T-cell (primary cell): ENCODE measurements around the gene HAS3. TPM values are rescaled to one million over a fixed set of nuclear protein-coding genes. Genes with fewer than 3 reads are reported as not detected.

Experiments
- ATAC-seq, 4 experiments: fragments of 200-7000 bp in 3 of 4; fragments of 150-1000 bp in 1 of 4; cut with Tn5 transposase; replicated peaks in 1 of 4; 1 replicate in 3 of 4; 2 replicates in 1 of 4; pipeline ENCODE4 v1.10.0; 2021; ENCODE audit warnings: moderate library complexity in 3 of 4, mild to moderate bottlenecking in 2 of 4, moderate number of reproducible peaks in 1 of 4
- CTCF ChIA-PET, 2 donors: fragments of 300-600 bp; sonication (Branson Sonifier 250); formaldehyde crosslinking; loops; one replicate each; lab custom pipeline; 2022; ENCODE audit warnings: antibody characterized with exemption in 2 of 2; lab: Charles Lee
- POLR2A ChIA-PET, 2 donors: fragments of 300-600 bp; sonication (Branson Sonifier 250); formaldehyde crosslinking; loops; one replicate each; lab custom pipeline; 2022; ENCODE audit warnings: antibody characterized with exemption in 2 of 2; lab: Charles Lee
- DNase-seq, 35 experiments: peaks; one replicate each; pipeline versions ENCODE4 v3.0.0 to v3.0.0-alpha.2; 2013 to 2023
- H3K27ac ChIP-seq: one replicate; pipeline ENCODE4 v1.5.1; 2013; ENCODE audit warnings: low read length
- H3K27me3 ChIP-seq, 2 experiments: replicated peaks in 1 of 2; 1 replicate in 1 of 2; 2 replicates in 1 of 2; pipeline versions ENCODE4 v1.6.1 to v1.7.0; 2013; ENCODE audit warnings: low read length in 1 of 2, mixed read lengths in 1 of 2; ENCODE audit not compliant: control insufficient read depth in 2 of 2, insufficient read depth in 2 of 2; ENCODE audit errors: extremely low read depth in 1 of 2
- H3K36me3 ChIP-seq, 2 donors: 1 replicate in 1 of 2; 2 replicates in 1 of 2; pipeline versions ENCODE4 v1.6.1 to v1.7.0; 2013; ENCODE audit warnings: low read length in 1 of 2; ENCODE audit not compliant: control insufficient read depth in 2 of 2, insufficient read depth in 1 of 2; ENCODE audit errors: extremely low read depth in 1 of 2
- H3K4me1 ChIP-seq, 2 experiments: 1 replicate in 1 of 2; 2 replicates in 1 of 2; pipeline versions ENCODE4 v1.6.1 to v1.7.0; 2013; ENCODE audit warnings: low read length in 2 of 2, mixed read lengths in 1 of 2; ENCODE audit not compliant: insufficient read depth in 2 of 2, control insufficient read depth in 1 of 2; ENCODE audit errors: extremely low read depth in 1 of 2
- H3K4me3 ChIP-seq, 2 donors: 1 replicate in 1 of 2; 2 replicates in 1 of 2; pipeline versions ENCODE4 v1.5.1 to v1.7.0; 2013; ENCODE audit warnings: mild to moderate bottlenecking in 2 of 2, low read length in 1 of 2, moderate library complexity in 1 of 2; ENCODE audit not compliant: control insufficient read depth in 1 of 2; ENCODE audit errors: extremely low read depth in 1 of 2
- H3K9me3 ChIP-seq: 2 replicates; pipeline ENCODE4 v1.7.0; 2013
- H3K27ac Mint-ChIP-seq, 2 donors: one replicate each; pipeline ENCODE4 v1.8.0; 2020 to 2021; ENCODE audit warnings: mild to moderate bottlenecking in 2 of 2, mixed read lengths in 2 of 2
- H3K27me3 Mint-ChIP-seq, 2 donors: one replicate each; pipeline ENCODE4 v1.8.0; 2021 to 2022; ENCODE audit warnings: mixed read lengths in 2 of 2
- H3K36me3 Mint-ChIP-seq: one replicate; pipeline ENCODE4 v1.8.0; 2021; ENCODE audit warnings: mixed read lengths
- H3K4me1 Mint-ChIP-seq, 3 donors: one replicate each; pipeline ENCODE4 v1.8.0; 2020 to 2022; ENCODE audit warnings: mixed read lengths in 3 of 3, mild to moderate bottlenecking in 1 of 3
- H3K4me3 Mint-ChIP-seq, 3 donors: one replicate each; pipeline ENCODE4 v1.8.0; 2020 to 2022; ENCODE audit warnings: mild to moderate bottlenecking in 3 of 3, mixed read lengths in 3 of 3, moderate library complexity in 3 of 3
- H3K9me3 Mint-ChIP-seq, 3 donors: one replicate each; pipeline ENCODE4 v1.8.0; 2020 to 2022; ENCODE audit warnings: mixed read lengths in 3 of 3
- WGBS: methylation state at CpG from one replicate; pipeline ENCODE4 v1.1.5; 2013; ENCODE audit warnings: missing lambda C conversion rate; ENCODE audit not compliant: insufficient coverage; 5-methylcytosine and 5-hydroxymethylcytosine counted together
- total RNA-seq, 35 experiments: library from RNA in 6 of 35; stranded (reverse) in 6 of 35; fragments of 120-200 nt in 1 of 35; gene quantifications; one replicate each; pipeline versions ENCODE4 v1.2.1 to v1.2.4 and lab custom pipeline; 2013 to 2026

Gene HAS3
- total RNA-seq, 5 donors from 2014 or later (not counting 1 experiment from before 2014, with no cell fraction given), result 2.0 to 4.7 (median 3.4) TPM

DNA sequence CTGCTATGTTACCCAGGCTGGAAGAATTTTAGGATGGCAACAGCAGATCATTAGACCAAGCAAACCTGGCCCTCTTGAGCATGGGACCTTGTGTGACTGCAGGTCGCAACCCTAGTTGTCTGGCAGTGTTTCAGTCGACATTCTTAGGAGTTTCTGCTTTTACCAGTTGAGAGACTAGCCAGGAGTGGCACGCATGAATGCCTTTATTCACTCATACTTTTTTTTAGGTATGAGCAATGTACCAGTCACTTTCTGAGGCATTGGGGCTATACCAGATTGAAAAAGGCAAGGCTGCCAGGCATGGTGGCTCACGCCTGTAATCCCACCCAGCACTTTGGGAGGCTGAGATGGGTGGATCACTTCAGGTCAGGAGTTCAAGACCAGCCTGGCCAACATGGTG lies 28.2 kb upstream of the HAS3 start:
- no peaks in the 10 kb centered on the region for H3K9me3 ChIP-seq
- no peaks in the 10 kb centered on the region for H3K4me1 Mint-ChIP-seq

DNA sequence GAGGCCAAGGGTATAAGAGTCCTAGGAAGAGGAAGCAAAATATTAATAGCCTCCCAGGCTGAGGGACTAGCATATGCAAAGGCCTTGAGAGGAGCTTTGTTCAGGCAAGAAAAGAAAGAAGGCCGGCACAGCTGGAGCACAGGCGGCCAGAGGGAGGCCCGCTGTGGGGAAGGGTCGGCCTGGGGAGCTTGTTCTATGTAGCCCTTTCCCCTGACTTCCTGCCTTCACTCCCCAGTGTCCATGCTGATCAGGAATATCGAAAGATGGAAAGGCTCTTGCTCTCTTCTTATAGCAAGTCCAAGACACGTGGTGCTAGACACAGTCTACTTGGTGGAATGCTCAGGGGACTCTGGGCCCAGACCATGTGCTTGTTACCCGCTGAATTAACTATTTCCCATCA lies 27.4 kb upstream of the HAS3 start:
- WGBS, result 96% methylated on average over 3 of the region's 7 CpGs
- Mint-ChIP-seq H3K27me3 (no peaks in the 10 kb centered on the region), H3K4me1 (no peaks in the 10 kb centered on the region)

More for the DNA sequence above, 28.2 kb upstream of the HAS3 start:
- Histone ChIP-seq H3K4me1 (no peaks in the 10 kb centered on the region), H3K27me3 (no peaks in the 10 kb centered on the region), H3K4me3 (no peak overlapping the region), H3K27ac (no peak overlapping the region), H3K36me3 (peaks cover 3 to 8% of the 10 kb centered on the region in 2 donors)
- no peak for DNase-seq
- Mint-ChIP-seq H3K4me3 (no peak overlapping the region), H3K36me3 (peaks cover 3% of the 10 kb centered on the region), H3K9me3 (no peaks in the 10 kb centered on the region), H3K27me3 (no peaks in the 10 kb centered on the region), H3K27ac (no peak overlapping the region)
- CTCF ChIA-PET, result no interaction called here
- ATAC-seq, result no peak
- POLR2A ChIA-PET, result no interaction called here
- WGBS, result 100% methylated on average over 1 of the region's 4 CpGs

DNA sequence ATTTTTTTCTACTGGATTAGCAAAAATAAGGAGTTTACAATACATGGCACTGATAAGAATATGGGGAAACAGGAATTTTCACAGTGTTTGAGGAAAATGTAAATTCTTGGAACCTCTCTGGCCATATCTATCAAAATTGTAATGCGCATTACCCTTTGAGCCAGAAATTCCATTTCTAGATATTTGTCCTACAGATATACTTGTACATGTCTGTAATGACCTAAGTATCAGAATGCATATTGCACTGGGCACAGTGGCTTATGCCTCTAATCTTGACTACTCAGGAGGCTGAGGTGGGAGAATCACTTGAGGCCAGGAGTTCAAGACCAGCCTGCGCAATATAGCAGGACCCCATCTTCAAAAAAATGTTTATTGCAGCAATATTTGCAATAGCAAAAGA lies 25.8 kb upstream of the HAS3 start:
- no peak overlapping the region for H3K27ac Mint-ChIP-seq
- DNase-seq (no peak), ATAC-seq (no peak)
- H3K4me3 Mint-ChIP-seq, result no peak overlapping the region
- no CpG with 5 or more reads among the region's 2 CpGs for WGBS
- Histone ChIP-seq H3K27me3 (no peaks in the 10 kb centered on the region), H3K9me3 (no peaks in the 10 kb centered on the region), H3K36me3 (peaks cover 14 to 18% of the 10 kb centered on the region in 2 donors), H3K4me1 (no peaks in the 10 kb centered on the region), H3K27ac (no peak overlapping the region), H3K4me3 (no peak overlapping the region)
- POLR2A ChIA-PET, result no interaction called here
- CTCF ChIA-PET, result no interaction called here
- H3K4me1 Mint-ChIP-seq, result no peaks in the 10 kb centered on the region
- H3K36me3 Mint-ChIP-seq, result peaks cover 20% of the 10 kb centered on the region
- no peaks in the 10 kb centered on the region for H3K9me3 Mint-ChIP-seq
- H3K27me3 Mint-ChIP-seq, result no peaks in the 10 kb centered on the region

More for the DNA sequence above, 27.4 kb upstream of the HAS3 start:
- Histone ChIP-seq H3K27ac (no peak overlapping the region), H3K4me3 (no peak overlapping the region), H3K9me3 (no peaks in the 10 kb centered on the region), H3K27me3 (no peaks in the 10 kb centered on the region), H3K4me1 (no peaks in the 10 kb centered on the region), H3K36me3 (peaks cover 5 to 9% of the 10 kb centered on the region in 2 donors)
- POLR2A ChIA-PET, result no interaction called here
- CTCF ChIA-PET, result no interaction called here
- H3K27ac Mint-ChIP-seq, result no peak overlapping the region
- DNase-seq, result no peak
- no peak overlapping the region for H3K4me3 Mint-ChIP-seq
- no peak for ATAC-seq
- peaks cover 6% of the 10 kb centered on the region for H3K36me3 Mint-ChIP-seq
- H3K9me3 Mint-ChIP-seq, result no peaks in the 10 kb centered on the region

DNA sequence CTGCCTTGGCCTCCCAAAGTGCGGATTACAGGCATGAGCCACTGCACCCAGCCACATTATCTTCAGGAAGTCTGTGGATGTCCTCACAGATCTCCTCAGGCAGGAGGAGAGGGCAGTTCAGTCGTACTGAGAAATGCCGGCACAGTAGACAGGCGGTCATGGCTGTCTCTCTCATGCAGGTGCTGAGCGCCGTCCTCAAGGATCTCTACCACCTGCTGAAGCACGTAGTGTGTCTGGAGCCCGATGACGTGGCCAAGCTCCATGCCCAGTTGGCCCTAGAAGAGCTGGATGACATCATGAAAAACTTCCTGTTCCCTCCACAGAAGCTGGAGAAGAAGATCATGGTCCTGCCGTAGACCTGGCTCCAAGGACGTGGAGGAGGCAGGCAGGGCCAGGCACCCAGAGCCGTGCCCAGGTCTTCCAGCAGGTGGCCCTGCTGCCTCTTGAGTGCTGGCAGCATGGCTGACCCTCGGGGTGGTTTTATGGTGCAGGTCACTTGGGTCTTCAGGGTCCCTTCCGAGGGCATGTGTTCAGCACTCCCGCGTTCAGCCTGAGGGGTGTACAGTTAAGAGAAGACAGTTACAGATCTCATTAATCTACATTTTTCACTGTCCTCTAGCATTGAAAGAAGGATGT lies 22.0 kb upstream of the HAS3 start:
- CTCF ChIA-PET, result no interaction called here
- Histone ChIP-seq H3K27ac (no peak overlapping the region), H3K9me3 (no peaks in the 10 kb centered on the region), H3K4me1 (no peaks in the 10 kb centered on the region), H3K36me3 (peaks cover 10 to 23% of the 10 kb centered on the region in 2 donors), H3K4me3 (no peak overlapping the region), H3K27me3 (no peaks in the 10 kb centered on the region)
- Mint-ChIP-seq H3K27ac (no peak overlapping the region), H3K36me3 (peaks cover 23% of the 10 kb centered on the region), H3K4me1 (peaks cover 0 to 5% (median 4%) of the 10 kb centered on the region in 3 donors), H3K4me3 (no peak overlapping the region), H3K27me3 (no peaks in the 10 kb centered on the region), H3K9me3 (no peaks in the 10 kb centered on the region)
- DNase-seq (no peak), ATAC-seq (no peak)
- POLR2A ChIA-PET, result no interaction called here
- 94% methylated on average over 12 of the region's 16 CpGs for WGBS

DNA sequence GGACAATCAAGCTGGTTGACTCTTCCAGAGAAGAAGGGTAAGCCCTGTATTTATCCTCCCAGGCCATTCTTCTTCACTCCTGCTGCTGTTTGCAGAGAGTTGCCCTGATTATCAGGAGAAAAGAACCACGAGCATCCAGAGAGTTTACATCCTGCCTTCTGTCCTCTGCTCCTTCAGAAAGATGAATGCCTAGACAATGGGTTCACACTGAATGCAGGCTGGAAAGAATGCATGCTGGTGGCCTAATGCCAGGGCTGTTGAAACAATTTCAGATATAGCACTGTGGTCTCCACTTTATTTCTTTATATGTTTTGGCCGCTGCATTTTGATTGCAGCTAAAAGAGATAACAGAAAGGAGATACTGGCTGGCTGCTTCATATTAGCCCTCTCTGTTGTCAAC lies 21.2 kb upstream of the HAS3 start:
- peaks cover 23% of the 10 kb centered on the region for H3K36me3 Mint-ChIP-seq
- H3K27ac ChIP-seq, result no peak overlapping the region
- no peaks in the 10 kb centered on the region for H3K9me3 Mint-ChIP-seq
- no peak overlapping the region for H3K4me3 ChIP-seq
- H3K4me1 ChIP-seq, result peaks cover 0 to 4% of the 10 kb centered on the region in 2 experiments
- no peaks in the 10 kb centered on the region for H3K9me3 ChIP-seq
- no peaks in the 10 kb centered on the region for H3K27me3 ChIP-seq
- ChIA-PET POLR2A (no interaction called here), CTCF (no interaction called here)
- H3K36me3 ChIP-seq, result peaks cover 5 to 23% of the 10 kb centered on the region in 2 donors
- H3K27ac Mint-ChIP-seq, result no peak overlapping the region
- no peaks in the 10 kb centered on the region for H3K27me3 Mint-ChIP-seq
- H3K4me1 Mint-ChIP-seq, result peaks cover 5 to 12% (median 6%) of the 10 kb centered on the region in 3 donors
- no peak overlapping the region for H3K4me3 Mint-ChIP-seq
- 83% methylated on average over 2 of the region's 2 CpGs for WGBS
- DNase-seq (no peak), ATAC-seq (no peak)

DNA sequence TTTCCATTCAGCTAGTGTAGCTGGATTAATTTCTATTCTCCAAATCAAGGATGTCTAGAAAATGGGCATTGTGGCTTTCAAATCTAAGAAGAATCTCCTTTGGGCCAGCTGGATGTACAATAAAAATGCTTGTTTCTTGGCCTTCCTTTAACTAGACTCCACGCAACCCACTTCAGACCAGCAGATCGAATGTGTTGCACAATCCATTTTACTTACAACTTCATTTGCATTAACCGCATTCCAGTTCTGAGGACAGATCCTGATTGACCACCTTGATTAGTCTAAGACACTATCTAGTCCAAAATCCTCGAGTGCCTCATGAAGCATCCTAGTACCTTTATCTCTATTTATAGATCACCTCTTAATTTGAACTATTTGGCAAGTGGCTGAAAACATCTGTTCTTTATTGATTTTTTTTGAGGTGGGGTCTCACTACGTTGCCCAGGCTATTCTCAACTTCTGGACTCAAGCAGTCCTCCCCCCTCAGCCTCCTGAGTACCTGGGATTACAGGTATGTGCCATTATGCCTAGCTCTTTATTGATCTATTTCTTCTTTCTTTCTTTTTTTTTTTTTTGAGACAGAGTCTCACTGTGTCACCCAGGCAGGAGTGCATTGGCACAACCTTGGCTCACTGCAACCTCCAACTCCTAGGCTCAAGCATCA lies 20.3 kb upstream of the HAS3 start:
- ATAC-seq (no peak), DNase-seq (no peak)
- Histone ChIP-seq H3K4me3 (no peak overlapping the region), H3K4me1 (peaks cover 0 to 8% of the 10 kb centered on the region in 2 experiments), H3K36me3 (peaks cover 5 to 21% of the 10 kb centered on the region in 2 donors), H3K27me3 (no peaks in the 10 kb centered on the region), H3K27ac (no peak overlapping the region), H3K9me3 (no peaks in the 10 kb centered on the region)
- WGBS, result 94% methylated on average over 3 of the region's 5 CpGs
- Mint-ChIP-seq H3K36me3 (peaks cover 23% of the 10 kb centered on the region), H3K27me3 (no peaks in the 10 kb centered on the region), H3K27ac (no peak overlapping the region), H3K4me3 (no peak overlapping the region), H3K4me1 (peaks cover 5 to 16% (median 9%) of the 10 kb centered on the region in 3 donors), H3K9me3 (no peaks in the 10 kb centered on the region)
- CTCF ChIA-PET, result no interaction called here
- POLR2A ChIA-PET, result interaction anchor here in 1 of 2 donors (0.5 kb wide), 1 partner anchor 10 kb away, joined by 5 read pairs; no protein-coding TSS in a partner anchor
